SK-N-SH treated with all-trans-retinoic acid at 6 μM for 48 hours (cell line): ENCODE data around the gene URB1.
A peak's percentile ranks its signal among the peaks of the same experiment; 100 is the strongest.

Experiments
- ATAC-seq: fragments of 200-7000 bp; cut with Tn5 transposase; 3 replicates; pipeline ENCODE4 v1.9.1; 2020; ENCODE audit warnings: mild to moderate bottlenecking, moderate library complexity
- CREB5 ChIP-seq: fragments of 250-450 bp; sonication (Bioruptor Pico); IDR thresholded peaks from 2 replicates; pipeline ENCODE4 v1.5.1; 2020; ENCODE audit warnings: low read depth, mild to moderate bottlenecking, moderate library complexity
- CSDC2 ChIP-seq: fragments of 250-450 bp; sonication (Bioruptor Pico); IDR thresholded peaks from 2 replicates; pipeline ENCODE4 v1.5.0; 2020; ENCODE audit warnings: mild to moderate bottlenecking, moderate library complexity
- CSRNP3 ChIP-seq: fragments of 250-450 bp; sonication (Bioruptor Pico); IDR thresholded peaks from 2 replicates; pipeline ENCODE4 v1.5.1; 2021; ENCODE audit warnings: mild to moderate bottlenecking, moderate library complexity
- ESRRG ChIP-seq: fragments of 250-450 bp; sonication (Bioruptor Pico); IDR thresholded peaks from 2 replicates; pipeline ENCODE4 v1.6.1; 2021; ENCODE audit warnings: mild to moderate bottlenecking
- GLIS3 ChIP-seq: fragments of 250-450 bp; sonication (Bioruptor Pico); IDR thresholded peaks from 2 replicates; pipeline ENCODE4 v1.5.0; 2020; ENCODE audit warnings: mild to moderate bottlenecking, moderate library complexity
- ISL1 ChIP-seq: fragments of 250-450 bp; sonication (Bioruptor Pico); IDR thresholded peaks from 2 replicates; pipeline ENCODE4 v2.1.2; 2022; ENCODE audit warnings: mild to moderate bottlenecking, moderate library complexity
- OSR1 ChIP-seq: fragments of 250-450 bp; sonication (Bioruptor Pico); IDR thresholded peaks from 2 replicates; pipeline ENCODE4 v1.8.0; 2022; ENCODE audit warnings: moderate library complexity, mild to moderate bottlenecking, inconsistent platforms
- PATZ1 ChIP-seq: fragments of 250-450 bp; sonication (Bioruptor Pico); IDR thresholded peaks from 2 replicates; pipeline ENCODE4 v1.8.0; 2020; ENCODE audit warnings: mild to moderate bottlenecking, moderate library complexity, borderline replicate concordance
- POU6F1 ChIP-seq: fragments of 250-450 bp; sonication (Bioruptor Pico); IDR thresholded peaks from 2 replicates; pipeline ENCODE4 v1.8.0; 2021; ENCODE audit warnings: low read depth, mild to moderate bottlenecking, moderate library complexity, borderline replicate concordance
- PPARA ChIP-seq: fragments of 250-450 bp; sonication (Bioruptor Pico); IDR thresholded peaks from 2 replicates; pipeline ENCODE4 v1.5.0; 2020; ENCODE audit warnings: mild to moderate bottlenecking, borderline replicate concordance
- RARB ChIP-seq: fragments of 250-450 bp; sonication (Bioruptor Pico); IDR thresholded peaks from 2 replicates; pipeline ENCODE4 v1.8.0; 2021; ENCODE audit warnings: mild to moderate bottlenecking, moderate library complexity
- SNAI2 ChIP-seq: fragments of 250-450 bp; sonication (Bioruptor Pico); IDR thresholded peaks from 2 replicates; pipeline ENCODE4 v1.5.0; 2020; ENCODE audit warnings: mild to moderate bottlenecking, moderate library complexity
- TOX ChIP-seq: fragments of 250-450 bp; sonication (Bioruptor Pico); IDR thresholded peaks from 2 replicates; pipeline ENCODE4 v1.8.0; 2021; ENCODE audit warnings: mild to moderate bottlenecking, moderate library complexity, borderline replicate concordance
- TSHZ2 ChIP-seq: fragments of 250-450 bp; sonication (Bioruptor Pico); IDR thresholded peaks from 2 replicates; pipeline ENCODE4 v1.5.0; 2020; ENCODE audit warnings: mild to moderate bottlenecking, moderate library complexity
- ZC3H10 ChIP-seq: fragments of 250-450 bp; sonication (Bioruptor Pico); IDR thresholded peaks from 2 replicates; pipeline ENCODE4 v1.5.1; 2021; ENCODE audit warnings: mild to moderate bottlenecking, moderate library complexity
- ZFP3 ChIP-seq: fragments of 250-450 bp; sonication (Bioruptor Pico); IDR thresholded peaks from 2 replicates; pipeline ENCODE4 v1.5.0; 2020; ENCODE audit warnings: mild to moderate bottlenecking, moderate library complexity
- ZFP30 ChIP-seq: fragments of 450-650 bp; formaldehyde crosslinking; IDR thresholded peaks from 2 replicates; pipeline ENCODE4 v1.5.0; 2022; ENCODE audit warnings: mild to moderate bottlenecking, moderate library complexity
- ZNF565 ChIP-seq: fragments of 450-650 bp; formaldehyde crosslinking; conservative IDR thresholded peaks from 2 replicates; pipeline ENCODE4 v1.5.0; 2020; ENCODE audit warnings: low read depth, mild to moderate bottlenecking, moderate library complexity
- ZNF70 ChIP-seq: fragments of 450-650 bp; formaldehyde crosslinking; IDR thresholded peaks from 2 replicates; pipeline ENCODE4 v1.5.0; 2020; ENCODE audit warnings: mild to moderate bottlenecking, moderate library complexity

URB1 gene

GRCh38 chr21:32336711-32337110 lies 56.1 kb downstream of the URB1 start:
- ATAC-seq: peak; percentile 54
- TF ChIP-seq ZC3H10 (CRISPR knock-in tag) (no peak), SNAI2 (no peak), OSR1 (CRISPR knock-in tag) (no peak), GLIS3 (CRISPR knock-in tag) (no peak)

- no peak for ATAC-seq
- TF ChIP-seq POU6F1 (no peak), ZNF565 (CRISPR knock-in tag) (no peak), TOX (CRISPR knock-in tag) (no peak)
Observed at GRCh38 chr21:32335601-32336575, 56.9 kb downstream of the URB1 start.

- TF ChIP-seq ISL1 (0 out of 2 replicates have a peak, but pooled peaks have one; percentile 32), ESRRG (CRISPR knock-in tag) (no peak)
Observed at GRCh38 chr21:32334980-32335531, 57.8 kb downstream of the URB1 start.

GRCh38 chr21:32333953-32334673 lies 58.7 kb downstream of the URB1 start:
- no peak for TF ChIP-seq PATZ1 (CRISPR knock-in tag)
- no peak for TF ChIP-seq CSDC2 (CRISPR knock-in tag)
- TF ChIP-seq RARB (CRISPR knock-in tag): no peak
- TF ChIP-seq ISL1: no peak
- no peak for TF ChIP-seq CSRNP3 (CRISPR knock-in tag)
- TF ChIP-seq ZC3H10 (CRISPR knock-in tag): no peak
- no peak for TF ChIP-seq CREB5 (CRISPR knock-in tag)
- no peak for TF ChIP-seq SNAI2
- no peak for TF ChIP-seq ZFP3
- TF ChIP-seq ZNF565 (CRISPR knock-in tag): no peak
- no peak for TF ChIP-seq ZFP30 (CRISPR knock-in tag)
- TF ChIP-seq POU6F1: no peak
- no peak for TF ChIP-seq TOX (CRISPR knock-in tag)
- no peak for TF ChIP-seq ZNF70 (CRISPR knock-in tag)
- no peak for TF ChIP-seq TSHZ2 (CRISPR knock-in tag)
- no peak for TF ChIP-seq GLIS3 (CRISPR knock-in tag)
- TF ChIP-seq PPARA (CRISPR knock-in tag): no peak
- no peak for TF ChIP-seq ESRRG (CRISPR knock-in tag)
- no peak for ATAC-seq

More at GRCh38 chr21:32334980-32335531, 57.8 kb downstream of the URB1 start:
- no peak; the same call in 2 of the 3 replicates for ATAC-seq
